Neural cell (in vitro differentiated cells): ENCODE results near the gene GPR62. TPM values are rescaled to one million over a fixed set of nuclear protein-coding genes. Genes with fewer than 3 reads are reported as not detected.

ENCODE experiments used
- H2AFZ ChIP-seq: fragments of 200-600, 300-800 bp; sonication (generic), shearing (Covaris generic); 2 replicates; pipeline ENCODE4 v1.6.0; 2014; ENCODE audit warnings: low read depth, mild to moderate bottlenecking, antibody characterized with exemption, low read length, moderate library complexity
- H3F3A ChIP-seq: fragments of 200-600 bp; shearing (Covaris generic); 2 replicates; pipeline ENCODE4 v1.6.1; 2016; ENCODE audit warnings: mild to moderate bottlenecking, moderate library complexity, mixed read lengths, antibody characterized with exemption, low read length; ENCODE audit not compliant: insufficient read depth, poor library complexity, severe bottlenecking
- H3K27ac ChIP-seq: fragments of 200-600, 300-800 bp; sonication (generic), shearing (Covaris generic); 2 replicates; pipeline ENCODE4 v1.5.1; 2014; ENCODE audit warnings: mild to moderate bottlenecking, low read length, moderate library complexity
- H3K27me3 ChIP-seq: fragments of 300-800, 200-600 bp; sonication (generic), shearing (Covaris generic); 2 replicates; pipeline ENCODE4 v1.6.0; 2014; ENCODE audit warnings: mild to moderate bottlenecking, low read depth, low read length, moderate library complexity; ENCODE audit not compliant: insufficient read depth
- H3K36me3 ChIP-seq: fragments of 300-800, 200-600 bp; sonication (generic), shearing (Covaris generic); 2 replicates; pipeline ENCODE4 v1.5.1; 2014; ENCODE audit warnings: mild to moderate bottlenecking, antibody characterized with exemption, low read length, moderate library complexity; ENCODE audit not compliant: insufficient read depth
- H3K4me2 ChIP-seq: fragments of 300-800, 200-600 bp; sonication (generic), shearing (Covaris generic); 2 replicates; pipeline ENCODE4 v1.6.0; 2014; ENCODE audit warnings: mild to moderate bottlenecking, low read length
- H3K4me3 ChIP-seq: fragments of 300-800, 200-600 bp; sonication (generic), shearing (Covaris generic); 2 replicates; pipeline ENCODE4 v1.5.1; 2014; ENCODE audit warnings: mild to moderate bottlenecking, low read length, moderate library complexity
- H3K79me2 ChIP-seq: fragments of 200-600 bp; shearing (Covaris generic); replicated peaks from 2 replicates; pipeline ENCODE4 v1.6.0; 2014; ENCODE audit warnings: mild to moderate bottlenecking, low read length, moderate library complexity; ENCODE audit not compliant: insufficient read depth
- H3K9ac ChIP-seq: fragments of 300-800, 200-600 bp; sonication (generic), shearing (Covaris generic); 2 replicates; pipeline ENCODE4 v1.6.1; 2016; ENCODE audit warnings: mild to moderate bottlenecking, low read length, mixed read lengths
- H3K9me2 ChIP-seq: fragments of 200-600 bp; shearing (Covaris generic); 2 replicates; pipeline ENCODE4 v1.6.1; 2016; ENCODE audit warnings: mild to moderate bottlenecking, low read length, mixed read lengths; ENCODE audit not compliant: insufficient read depth
- H3K9me3 ChIP-seq: fragments of 200-600, 300-800 bp; sonication (generic), shearing (Covaris generic); 2 replicates; pipeline ENCODE4 v1.6.1; 2016; ENCODE audit warnings: mild to moderate bottlenecking, mixed run types, low read length, moderate library complexity, mixed read lengths
- H4K20me1 ChIP-seq: fragments of 200-600 bp; shearing (Covaris generic); 2 replicates; pipeline ENCODE4 v1.6.1; 2016; ENCODE audit warnings: mild to moderate bottlenecking, mixed run types; ENCODE audit not compliant: insufficient read depth
- EP300 ChIP-seq: fragments of 450-650 bp; conservative IDR thresholded peaks from 2 replicates; pipeline ENCODE4 v1.6.1; 2014; ENCODE audit warnings: antibody characterized with exemption, mild to moderate bottlenecking, moderate library complexity; ENCODE audit not compliant: poor library complexity, severe bottlenecking
- EZH2 ChIP-seq: fragments of 200-600, 300-800 bp; shearing (Covaris generic), sonication (generic); IDR thresholded peaks from 2 replicates; pipeline ENCODE4 v1.6.1; 2014; ENCODE audit warnings: antibody characterized with exemption, low read length, borderline replicate concordance, mild to moderate bottlenecking; ENCODE audit not compliant: insufficient read depth, poor library complexity, severe bottlenecking
- MXI1 ChIP-seq: fragments of 450-650 bp; conservative IDR thresholded peaks from 2 replicates; pipeline ENCODE4 v1.6.1; 2014; ENCODE audit warnings: antibody characterized with exemption, mild to moderate bottlenecking; ENCODE audit not compliant: poor library complexity, severe bottlenecking
- POLR2AphosphoS5 ChIP-seq: IDR thresholded peaks from 2 replicates; pipeline ENCODE4 v1.6.1; 2012
- RAD21 ChIP-seq: fragments of 450-650 bp; conservative IDR thresholded peaks from 2 replicates; pipeline ENCODE4 v1.6.1; 2014; ENCODE audit warnings: antibody characterized with exemption, mild to moderate bottlenecking, moderate library complexity
- SMC3 ChIP-seq: fragments of 450-650 bp; conservative IDR thresholded peaks from 2 replicates; pipeline ENCODE4 v1.6.1; 2014; ENCODE audit warnings: antibody characterized with exemption, mild to moderate bottlenecking, moderate library complexity; ENCODE audit not compliant: poor library complexity
- TAF1 ChIP-seq: IDR thresholded peaks from 2 replicates; pipeline ENCODE4 v1.6.1; 2012; ENCODE audit warnings: low read depth
- polyA plus RNA-seq: library from polyadenylated mRNA; depleted of rRNA; stranded (reverse); fragments of >200 nt; gene quantifications from 2 replicates; pipeline ENCODE4 v1.2.3, GENCODE V29; 2014
- TF ChIP-seq, protein P1 (sequence below): fragments of 450-650 bp; IDR thresholded peaks from 2 replicates; pipeline ENCODE4 v1.5.1; 2014; ENCODE audit warnings: antibody characterized with exemption, mild to moderate bottlenecking, moderate library complexity; ENCODE audit not compliant: poor library complexity, severe bottlenecking
- TF ChIP-seq, protein P2 (sequence below): IDR thresholded peaks from 2 replicates; pipeline ENCODE4 v1.6.1; 2012; ENCODE audit warnings: borderline replicate concordance

The GPR62 gene
- polyA plus RNA-seq, 1 donor from 2014 or later = not detected

DNA sequence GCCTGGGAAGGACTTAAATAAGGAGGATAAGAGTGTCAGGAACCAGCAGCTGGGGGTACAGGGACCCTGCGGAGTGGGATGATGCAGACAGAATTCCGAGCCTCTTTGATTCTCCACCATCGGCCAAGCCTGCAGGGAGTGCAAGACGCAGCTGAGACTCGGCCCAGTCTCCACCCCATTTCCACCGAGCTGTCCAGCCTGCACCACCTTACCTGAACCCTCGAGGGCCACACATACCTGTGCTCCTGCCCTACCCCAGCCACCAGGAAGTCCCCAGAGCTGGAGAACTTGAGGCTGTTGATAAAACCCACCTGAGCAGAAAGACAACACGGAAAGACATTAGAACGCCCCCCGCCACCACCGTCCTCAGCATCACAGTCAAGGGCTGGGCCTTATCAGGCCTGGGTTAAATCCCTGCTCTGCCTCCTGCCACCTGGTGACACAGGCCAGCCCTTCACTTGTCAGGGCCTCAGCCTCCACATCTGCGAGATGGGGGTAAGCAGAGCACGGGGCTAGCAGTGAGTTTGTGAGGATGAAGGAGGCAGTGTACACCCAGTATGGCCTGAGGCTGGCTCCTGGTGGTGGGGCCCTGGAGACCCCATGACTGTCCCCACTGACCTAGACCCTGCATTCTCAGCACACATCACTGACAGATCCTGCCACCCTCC, 21.6 kb upstream of the GPR62 start:
- H3K4me3 ChIP-seq = no peak overlapping the region
- H3K27me3 ChIP-seq = no peaks in the 10 kb centered on the region
- no peaks in the 10 kb centered on the region for H3K36me3 ChIP-seq
- no peaks in the 10 kb centered on the region for H3K79me2 ChIP-seq
- H3K27ac ChIP-seq = no peak overlapping the region
- no peak overlapping the region for H3K9ac ChIP-seq
- H3K9me3 ChIP-seq = no peaks in the 10 kb centered on the region
- H2AFZ ChIP-seq = no peak overlapping the region
- no peak overlapping the region for H3K4me2 ChIP-seq
- TF ChIP-seq RAD21 (no peak), POLR2AphosphoS5 (no peak), TAF1 (no peak), SMC3 (no peak), EZH2 (no peak), MXI1 (no peak), EP300 (no peak)
- TF ChIP-seq, protein P1, sequence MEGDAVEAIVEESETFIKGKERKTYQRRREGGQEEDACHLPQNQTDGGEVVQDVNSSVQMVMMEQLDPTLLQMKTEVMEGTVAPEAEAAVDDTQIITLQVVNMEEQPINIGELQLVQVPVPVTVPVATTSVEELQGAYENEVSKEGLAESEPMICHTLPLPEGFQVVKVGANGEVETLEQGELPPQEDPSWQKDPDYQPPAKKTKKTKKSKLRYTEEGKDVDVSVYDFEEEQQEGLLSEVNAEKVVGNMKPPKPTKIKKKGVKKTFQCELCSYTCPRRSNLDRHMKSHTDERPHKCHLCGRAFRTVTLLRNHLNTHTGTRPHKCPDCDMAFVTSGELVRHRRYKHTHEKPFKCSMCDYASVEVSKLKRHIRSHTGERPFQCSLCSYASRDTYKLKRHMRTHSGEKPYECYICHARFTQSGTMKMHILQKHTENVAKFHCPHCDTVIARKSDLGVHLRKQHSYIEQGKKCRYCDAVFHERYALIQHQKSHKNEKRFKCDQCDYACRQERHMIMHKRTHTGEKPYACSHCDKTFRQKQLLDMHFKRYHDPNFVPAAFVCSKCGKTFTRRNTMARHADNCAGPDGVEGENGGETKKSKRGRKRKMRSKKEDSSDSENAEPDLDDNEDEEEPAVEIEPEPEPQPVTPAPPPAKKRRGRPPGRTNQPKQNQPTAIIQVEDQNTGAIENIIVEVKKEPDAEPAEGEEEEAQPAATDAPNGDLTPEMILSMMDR = no peak
- TF ChIP-seq, protein P2, sequence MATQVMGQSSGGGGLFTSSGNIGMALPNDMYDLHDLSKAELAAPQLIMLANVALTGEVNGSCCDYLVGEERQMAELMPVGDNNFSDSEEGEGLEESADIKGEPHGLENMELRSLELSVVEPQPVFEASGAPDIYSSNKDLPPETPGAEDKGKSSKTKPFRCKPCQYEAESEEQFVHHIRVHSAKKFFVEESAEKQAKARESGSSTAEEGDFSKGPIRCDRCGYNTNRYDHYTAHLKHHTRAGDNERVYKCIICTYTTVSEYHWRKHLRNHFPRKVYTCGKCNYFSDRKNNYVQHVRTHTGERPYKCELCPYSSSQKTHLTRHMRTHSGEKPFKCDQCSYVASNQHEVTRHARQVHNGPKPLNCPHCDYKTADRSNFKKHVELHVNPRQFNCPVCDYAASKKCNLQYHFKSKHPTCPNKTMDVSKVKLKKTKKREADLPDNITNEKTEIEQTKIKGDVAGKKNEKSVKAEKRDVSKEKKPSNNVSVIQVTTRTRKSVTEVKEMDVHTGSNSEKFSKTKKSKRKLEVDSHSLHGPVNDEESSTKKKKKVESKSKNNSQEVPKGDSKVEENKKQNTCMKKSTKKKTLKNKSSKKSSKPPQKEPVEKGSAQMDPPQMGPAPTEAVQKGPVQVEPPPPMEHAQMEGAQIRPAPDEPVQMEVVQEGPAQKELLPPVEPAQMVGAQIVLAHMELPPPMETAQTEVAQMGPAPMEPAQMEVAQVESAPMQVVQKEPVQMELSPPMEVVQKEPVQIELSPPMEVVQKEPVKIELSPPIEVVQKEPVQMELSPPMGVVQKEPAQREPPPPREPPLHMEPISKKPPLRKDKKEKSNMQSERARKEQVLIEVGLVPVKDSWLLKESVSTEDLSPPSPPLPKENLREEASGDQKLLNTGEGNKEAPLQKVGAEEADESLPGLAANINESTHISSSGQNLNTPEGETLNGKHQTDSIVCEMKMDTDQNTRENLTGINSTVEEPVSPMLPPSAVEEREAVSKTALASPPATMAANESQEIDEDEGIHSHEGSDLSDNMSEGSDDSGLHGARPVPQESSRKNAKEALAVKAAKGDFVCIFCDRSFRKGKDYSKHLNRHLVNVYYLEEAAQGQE = no peak
- H3F3A ChIP-seq = no peaks in the 10 kb centered on the region
- H3K9me2 ChIP-seq = no peaks in the 10 kb centered on the region
- no peaks in the 10 kb centered on the region for H4K20me1 ChIP-seq

DNA sequence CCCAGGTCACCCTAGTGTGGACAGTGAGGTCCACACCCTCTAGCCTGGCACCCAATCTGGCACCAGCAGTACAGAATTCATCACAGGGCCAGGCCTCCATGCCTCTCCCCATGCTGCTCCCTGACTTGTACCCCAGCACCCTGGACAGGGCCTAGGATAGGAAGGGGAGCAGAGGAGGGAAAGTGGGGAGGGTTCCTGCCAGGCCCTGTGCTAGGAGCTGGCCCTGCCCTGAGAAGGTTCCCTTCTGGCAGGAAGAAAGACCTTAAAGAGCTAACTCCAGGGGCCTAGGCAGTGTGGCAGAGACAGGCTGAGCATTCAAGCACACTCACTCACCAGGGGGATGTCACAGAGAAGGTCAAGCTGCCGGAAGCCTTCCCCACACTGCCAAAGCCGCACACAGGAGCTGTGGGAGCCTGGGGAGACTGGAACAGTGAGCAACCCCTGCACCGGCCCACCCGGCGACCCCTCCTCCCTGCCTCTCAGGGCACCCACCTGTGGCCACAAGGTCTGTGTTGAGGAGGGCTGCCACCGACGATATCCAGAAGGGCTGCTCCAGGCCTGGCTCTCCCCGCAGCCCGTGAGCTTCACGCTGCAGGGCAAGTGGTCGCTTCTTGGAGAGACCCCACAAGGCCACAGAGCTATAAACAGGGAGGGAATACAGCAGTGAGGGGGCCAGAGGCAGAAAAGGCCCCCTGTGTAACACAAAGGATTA, 20.9 kb upstream of the GPR62 start:
- Histone ChIP-seq H3K4me3 (no peak overlapping the region), H3K9me2 (no peaks in the 10 kb centered on the region), H3F3A (no peaks in the 10 kb centered on the region), H4K20me1 (no peaks in the 10 kb centered on the region), H3K79me2 (no peaks in the 10 kb centered on the region), H2AFZ (no peak overlapping the region), H3K9ac (no peak overlapping the region), H3K9me3 (no peaks in the 10 kb centered on the region), H3K36me3 (no peaks in the 10 kb centered on the region), H3K27ac (no peak overlapping the region), H3K27me3 (no peaks in the 10 kb centered on the region), H3K4me2 (no peak overlapping the region)
- TF ChIP-seq, protein P1 = no peak
- TF ChIP-seq POLR2AphosphoS5 = no peak
- TF ChIP-seq SMC3 = no peak
- TF ChIP-seq EP300 = no peak
- TF ChIP-seq TAF1 = no peak
- TF ChIP-seq RAD21 = no peak
- TF ChIP-seq MXI1 = no peak
- TF ChIP-seq, protein P2 = no peak
- TF ChIP-seq EZH2 = no peak
